ENCODE data around the gene CCSER1. TPM values are rescaled to one million over a fixed set of nuclear protein-coding genes. Genes with fewer than 3 reads are reported as not detected.
A peak's percentile ranks its signal among the peaks of the same experiment; 100 is the strongest.
"Not testable (repeated sequence)": the region's sequence is repeated elsewhere in the genome, so short reads cannot be mapped to it uniquely, and the experiment has no call there.

CCSER1 gene
- total RNA-seq, 1 experiment from 2014 or later = not detected

- no peak for DNase-seq (ENCODE audit: low spot score)
Observed at GRCh38 chr4:91280551-91281290, 1153.5 kb downstream of the CCSER1 start.

- no peak for DNase-seq (ENCODE audit: low spot score)
Observed at GRCh38 chr4:91282217-91282616, 1155.0 kb downstream of the CCSER1 start.

GRCh38 chr4:91283726-91284230 is 1156.6 kb downstream of the CCSER1 start:
- DNase-seq (ENCODE audit: low spot score) = no peak

GRCh38 chr4:91284480-91284879 is 1157.3 kb downstream of the CCSER1 start:
- DNase-seq (ENCODE audit: low spot score) = no peak

- no peak for DNase-seq (ENCODE audit: low spot score)
Observed at GRCh38 chr4:91285487-91285886, 1158.3 kb downstream of the CCSER1 start.

GRCh38 chr4:91288702-91289311 is 1161.6 kb downstream of the CCSER1 start:
- DNase-seq (ENCODE audit: low spot score) = no peak

GRCh38 chr4:91298156-91298700 is 1171.0 kb downstream of the CCSER1 start:
- DNase-seq (ENCODE audit: low spot score) = no peak

GRCh38 chr4:91298824-91299223 is 1171.6 kb downstream of the CCSER1 start:
- no peak for DNase-seq (ENCODE audit: low spot score)

GRCh38 chr4:91302120-91302519 is 1174.9 kb downstream of the CCSER1 start:
- DNase-seq (ENCODE audit: low spot score) = no peak

- no peak for DNase-seq (ENCODE audit: low spot score)
Observed at GRCh38 chr4:91304292-91304691, 1177.1 kb downstream of the CCSER1 start.

- DNase-seq (ENCODE audit: low spot score) = no peak
Observed at GRCh38 chr4:91317434-91317833, 1190.2 kb downstream of the CCSER1 start.

- no peak for DNase-seq (ENCODE audit: low spot score)
Observed at GRCh38 chr4:91319556-91320268, 1192.5 kb downstream of the CCSER1 start.

- no peak for DNase-seq (ENCODE audit: low spot score)
Observed at GRCh38 chr4:91322961-91323360, 1195.8 kb downstream of the CCSER1 start.

GRCh38 chr4:91325495-91325894 is 1198.3 kb downstream of the CCSER1 start:
- peak; percentile 54 for DNase-seq (ENCODE audit: low spot score)

- DNase-seq (ENCODE audit: low spot score) = not testable (repeated sequence)
Observed at GRCh38 chr4:91326167-91326566, 1199.0 kb downstream of the CCSER1 start.

GRCh38 chr4:91330555-91331137 is 1203.5 kb downstream of the CCSER1 start:
- DNase-seq (ENCODE audit: low spot score) = no peak

- no peak for DNase-seq (ENCODE audit: low spot score)
Observed at GRCh38 chr4:91340822-91341221, 1213.6 kb downstream of the CCSER1 start.

GRCh38 chr4:91345632-91346031 is 1218.4 kb downstream of the CCSER1 start:
- DNase-seq (ENCODE audit: low spot score) = no peak

GRCh38 chr4:91356496-91356895 is 1229.3 kb downstream of the CCSER1 start:
- DNase-seq (ENCODE audit: low spot score) = not testable (repeated sequence)

GRCh38 chr4:91358016-91358415 is 1230.8 kb downstream of the CCSER1 start:
- DNase-seq (ENCODE audit: low spot score) = not testable (repeated sequence)

- DNase-seq (ENCODE audit: low spot score) = not testable (repeated sequence)
Observed at GRCh38 chr4:91358621-91359020, 1231.4 kb downstream of the CCSER1 start.
